ENCODE results near the gene CORIN.
A peak's percentile ranks its signal among the peaks of the same experiment; 100 is the strongest.

Gene CORIN

DNA sequence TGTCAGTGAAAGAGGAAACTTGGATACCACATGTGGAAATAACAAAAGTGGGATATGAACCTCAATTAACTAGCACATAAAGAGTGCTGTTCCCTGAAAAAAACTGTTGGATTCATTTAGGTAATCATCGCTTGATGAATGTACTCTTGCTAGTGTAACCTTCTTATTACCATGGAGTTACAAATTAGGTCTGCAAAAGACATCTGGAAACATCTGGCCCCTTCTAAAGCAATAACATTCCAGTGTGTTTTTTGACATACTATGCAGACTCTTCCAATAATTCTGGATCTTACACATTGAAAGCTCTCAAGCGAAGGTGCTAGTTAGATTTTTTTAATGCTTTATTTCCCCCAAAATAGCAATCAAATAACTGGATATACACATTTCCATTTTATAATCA is 218.2 kb downstream of the CORIN start:
- WGBS = 97% methylated on average over 2 of the region's 2 CpGs

DNA sequence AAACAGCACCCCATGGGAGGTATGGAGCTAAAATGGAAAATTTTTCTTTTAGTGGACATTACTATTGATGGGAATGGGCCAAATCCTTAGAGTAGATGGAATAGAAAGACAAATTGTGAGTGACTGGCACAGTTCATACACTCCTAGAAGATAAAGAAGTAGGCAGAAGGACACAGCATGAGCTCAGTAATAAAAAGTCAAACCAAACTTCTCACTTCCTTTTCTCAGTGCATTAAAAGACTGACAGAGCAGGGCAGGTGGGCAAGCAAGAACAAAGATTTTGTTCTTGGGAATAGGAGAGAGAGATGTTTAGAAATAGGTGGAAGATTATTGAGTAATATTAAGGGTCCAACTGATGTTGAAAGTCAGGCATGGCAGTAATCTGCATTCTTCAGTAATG is 220.3 kb downstream of the CORIN start:
- H3K27ac ChIP-seq (ENCODE audit: low read length, poor library complexity, severe bottlenecking) = no peak overlapping the region

More for the DNA sequence above, 218.2 kb downstream of the CORIN start:
- no peak overlapping the region for H2BK15ac ChIP-seq (ENCODE audit: low read depth, poor library complexity, severe bottlenecking)
- H3K79me1 ChIP-seq (replicated peaks; ENCODE audit: low read length, poor library complexity, severe bottlenecking) = no peaks in the 10 kb centered on the region
- no peak overlapping the region for H3K4ac ChIP-seq (ENCODE audit: low read depth in 1 of 2, low read length in 2 of 2)
- no peak overlapping the region for H3K9ac ChIP-seq (ENCODE audit: low read length)
- DNase-seq = no peak
- no peak overlapping the region for H2AFZ ChIP-seq (ENCODE audit: low read depth, low read length)
- no peaks in the 10 kb centered on the region for H3K9me3 ChIP-seq (ENCODE audit: control insufficient read depth, low read length)
- H3K4me3 ChIP-seq (ENCODE audit: insufficient read depth in 1 of 2, low read depth in 1 of 2, low read length in 2 of 2) = no peak overlapping the region
- H3K4me1 ChIP-seq (ENCODE audit: control insufficient read depth, insufficient read depth, low read depth, low read length) = peaks cover 3% of the 10 kb centered on the region
- no peak overlapping the region for H4K91ac ChIP-seq (ENCODE audit: low read length)
- H3K18ac ChIP-seq (ENCODE audit: low read depth in 1 of 2, low read length in 2 of 2) = no peak overlapping the region
- H3K4me2 ChIP-seq (ENCODE audit: low read length, poor library complexity, severe bottlenecking) = no peak overlapping the region
- H2BK120ac ChIP-seq (ENCODE audit: low read depth, low read length) = no peak overlapping the region
- H3K36me3 ChIP-seq (ENCODE audit: control insufficient read depth in 1 of 2, insufficient read depth in 2 of 2, low read depth in 1 of 2, low read length in 2 of 2) = no peaks in the 10 kb centered on the region
- H2BK5ac ChIP-seq (ENCODE audit: low read depth, low read length, poor library complexity, severe bottlenecking) = no peak overlapping the region
- H3K23ac ChIP-seq (ENCODE audit: low read length in 2 of 2) = no peak overlapping the region
- H3K27me3 ChIP-seq (ENCODE audit: control insufficient read depth in 1 of 2, insufficient read depth in 1 of 2, low read length in 2 of 2) = no peaks in the 10 kb centered on the region
- H4K8ac ChIP-seq (ENCODE audit: low read length) = no peak overlapping the region
- H3K27ac ChIP-seq (ENCODE audit: low read length, poor library complexity, severe bottlenecking) = no peak overlapping the region
- H2AK5ac ChIP-seq (ENCODE audit: low read length, severe bottlenecking) = no peak overlapping the region
- no peak overlapping the region for H3K14ac ChIP-seq (ENCODE audit: low read length in 2 of 2)
- no peak overlapping the region for H2BK12ac ChIP-seq (ENCODE audit: low read length in 2 of 2)

DNA sequence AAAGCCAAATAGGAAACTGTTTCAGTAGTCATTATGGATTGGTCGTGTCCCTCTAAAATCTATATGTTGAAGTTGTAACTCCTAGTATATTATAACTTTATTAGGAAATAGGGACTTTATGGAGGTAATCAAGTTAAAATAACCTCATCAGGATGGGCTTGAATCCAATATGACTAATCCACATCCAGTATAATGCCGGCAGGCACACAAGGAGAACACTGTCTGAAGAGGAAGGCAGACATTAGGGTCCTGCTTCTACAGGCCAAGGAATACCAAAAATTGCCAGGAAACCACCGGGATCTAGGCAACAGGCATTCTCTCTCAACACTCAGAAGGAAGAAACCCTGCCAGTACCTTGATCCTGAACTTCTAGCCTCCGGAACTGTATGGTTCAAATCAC is 222.5 kb downstream of the CORIN start:
- no peak overlapping the region for H4K91ac ChIP-seq (ENCODE audit: low read length)
- H2AFZ ChIP-seq (ENCODE audit: low read depth, low read length) = no peak overlapping the region
- DNase-seq = no peak
- H2BK15ac ChIP-seq (ENCODE audit: low read depth, poor library complexity, severe bottlenecking) = no peak overlapping the region
- no peak overlapping the region for H2BK5ac ChIP-seq (ENCODE audit: low read depth, low read length, poor library complexity, severe bottlenecking)
- no peaks in the 10 kb centered on the region for H3K4me1 ChIP-seq (ENCODE audit: control insufficient read depth, insufficient read depth, low read depth, low read length)
- no peak overlapping the region for H3K4me3 ChIP-seq (ENCODE audit: insufficient read depth in 1 of 2, low read depth in 1 of 2, low read length in 2 of 2)
- no peaks in the 10 kb centered on the region for H3K36me3 ChIP-seq (ENCODE audit: control insufficient read depth in 1 of 2, insufficient read depth in 2 of 2, low read depth in 1 of 2, low read length in 2 of 2)
- no peak overlapping the region for H3K14ac ChIP-seq (ENCODE audit: low read length in 2 of 2)
- H2BK120ac ChIP-seq (ENCODE audit: low read depth, low read length) = no peak overlapping the region
- H3K18ac ChIP-seq (ENCODE audit: low read depth in 1 of 2, low read length in 2 of 2) = no peak overlapping the region
- H3K27ac ChIP-seq (ENCODE audit: low read length, poor library complexity, severe bottlenecking) = no peak overlapping the region
- no peak overlapping the region for H3K4me2 ChIP-seq (ENCODE audit: low read length, poor library complexity, severe bottlenecking)
- no peaks in the 10 kb centered on the region for H3K79me1 ChIP-seq (replicated peaks; ENCODE audit: low read length, poor library complexity, severe bottlenecking)
- H2AK5ac ChIP-seq (ENCODE audit: low read length, severe bottlenecking) = no peak overlapping the region
- H2BK12ac ChIP-seq (ENCODE audit: low read length in 2 of 2) = no peak overlapping the region
- no peak overlapping the region for H3K9ac ChIP-seq (ENCODE audit: low read length)
- no peaks in the 10 kb centered on the region for H3K27me3 ChIP-seq (ENCODE audit: control insufficient read depth in 1 of 2, insufficient read depth in 1 of 2, low read length in 2 of 2)
- H3K4ac ChIP-seq (ENCODE audit: low read depth in 1 of 2, low read length in 2 of 2) = no peak overlapping the region
- no peak overlapping the region for H3K23ac ChIP-seq (ENCODE audit: low read length in 2 of 2)
- 89% methylated on average over 3 of the region's 4 CpGs for WGBS
- H3K9me3 ChIP-seq (ENCODE audit: control insufficient read depth, low read length) = no peaks in the 10 kb centered on the region
- no peak overlapping the region for H4K8ac ChIP-seq (ENCODE audit: low read length)

More for the DNA sequence above, 220.3 kb downstream of the CORIN start:
- Histone ChIP-seq H3K27me3 (ENCODE audit: control insufficient read depth in 1 of 2, insufficient read depth in 1 of 2, low read length in 2 of 2) (no peaks in the 10 kb centered on the region), H2BK12ac (ENCODE audit: low read length in 2 of 2) (no peak overlapping the region), H3K23ac (ENCODE audit: low read length in 2 of 2) (no peak overlapping the region), H3K4me3 (ENCODE audit: insufficient read depth in 1 of 2, low read depth in 1 of 2, low read length in 2 of 2) (no peak overlapping the region), H3K4me1 (ENCODE audit: control insufficient read depth, insufficient read depth, low read depth, low read length) (no peaks in the 10 kb centered on the region), H3K36me3 (ENCODE audit: control insufficient read depth in 1 of 2, insufficient read depth in 2 of 2, low read depth in 1 of 2, low read length in 2 of 2) (no peaks in the 10 kb centered on the region), H3K4ac (ENCODE audit: low read depth in 1 of 2, low read length in 2 of 2) (no peak overlapping the region), H2BK15ac (ENCODE audit: low read depth, poor library complexity, severe bottlenecking) (no peak overlapping the region), H3K79me1 (replicated peaks; ENCODE audit: low read length, poor library complexity, severe bottlenecking) (no peaks in the 10 kb centered on the region), H3K18ac (ENCODE audit: low read depth in 1 of 2, low read length in 2 of 2) (no peak overlapping the region), H3K9me3 (ENCODE audit: control insufficient read depth, low read length) (no peaks in the 10 kb centered on the region), H3K9ac (ENCODE audit: low read length) (no peak overlapping the region), H2AK5ac (ENCODE audit: low read length, severe bottlenecking) (no peak overlapping the region), H3K4me2 (ENCODE audit: low read length, poor library complexity, severe bottlenecking) (no peak overlapping the region), H2BK120ac (ENCODE audit: low read depth, low read length) (no peak overlapping the region), H4K8ac (ENCODE audit: low read length) (no peak overlapping the region), H3K14ac (ENCODE audit: low read length in 2 of 2) (no peak overlapping the region), H4K91ac (ENCODE audit: low read length) (no peak overlapping the region), H2AFZ (ENCODE audit: low read depth, low read length) (no peak overlapping the region), H2BK5ac (ENCODE audit: low read depth, low read length, poor library complexity, severe bottlenecking) (no peak overlapping the region)
- DNase-seq = no peak

DNA sequence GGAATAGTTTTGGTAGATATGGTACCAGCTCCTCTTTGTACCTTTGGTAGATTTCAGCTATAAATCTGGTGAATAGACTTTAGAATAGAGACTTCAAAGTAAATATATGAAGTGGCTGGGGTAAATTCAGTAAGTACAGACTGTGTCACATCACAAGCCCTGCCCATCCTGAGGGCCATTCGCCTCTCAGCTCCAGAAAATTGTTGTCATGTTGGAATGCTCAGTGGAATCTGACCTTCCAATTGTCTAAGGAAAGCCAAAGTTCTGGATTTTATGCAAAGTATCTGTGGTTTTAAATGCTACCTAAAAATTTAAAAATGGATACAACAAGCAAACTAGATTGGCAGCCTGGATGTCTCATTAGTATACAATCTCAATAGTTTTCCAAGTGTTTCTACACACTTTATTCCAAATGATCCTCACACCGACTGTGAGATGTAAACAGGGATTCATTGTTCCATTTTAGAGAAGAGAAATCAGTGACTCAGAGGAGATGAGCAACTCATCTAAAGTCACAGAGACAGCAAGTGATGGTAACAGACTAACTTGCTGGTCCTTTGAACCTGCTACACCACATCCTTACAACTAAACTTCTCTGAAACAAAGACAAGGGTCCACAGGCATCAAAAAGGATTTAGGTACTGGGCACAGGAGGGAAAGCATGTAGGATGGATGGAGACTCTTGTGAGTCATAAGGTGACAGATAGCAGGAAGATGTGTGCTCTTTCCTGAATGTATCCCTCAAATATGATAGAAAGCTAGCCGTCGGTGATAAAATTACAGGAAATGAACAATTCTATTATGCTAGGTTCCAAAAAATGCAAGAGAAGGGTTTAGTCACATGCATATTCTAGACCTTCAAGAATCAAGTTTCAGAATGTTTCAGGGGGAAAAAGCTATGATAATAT is 225.5 kb downstream of the CORIN start:
- DNase-seq = peak; percentile 10
- Histone ChIP-seq H2BK5ac (ENCODE audit: low read depth, low read length, poor library complexity, severe bottlenecking) (no peak overlapping the region), H3K18ac (ENCODE audit: low read depth in 1 of 2, low read length in 2 of 2) (no peak overlapping the region), H3K79me1 (replicated peaks; ENCODE audit: low read length, poor library complexity, severe bottlenecking) (no peaks in the 10 kb centered on the region), H3K23ac (ENCODE audit: low read length in 2 of 2) (no peak overlapping the region), H3K4ac (ENCODE audit: low read depth in 1 of 2, low read length in 2 of 2) (no peak overlapping the region), H2BK15ac (ENCODE audit: low read depth, poor library complexity, severe bottlenecking) (no peak overlapping the region), H3K9ac (ENCODE audit: low read length) (no peak overlapping the region), H3K27me3 (ENCODE audit: control insufficient read depth in 1 of 2, insufficient read depth in 1 of 2, low read length in 2 of 2) (no peaks in the 10 kb centered on the region), H3K14ac (ENCODE audit: low read length in 2 of 2) (no peak overlapping the region), H3K4me3 (ENCODE audit: insufficient read depth in 1 of 2, low read depth in 1 of 2, low read length in 2 of 2) (no peak overlapping the region), H4K8ac (ENCODE audit: low read length) (no peak overlapping the region), H3K4me1 (ENCODE audit: control insufficient read depth, insufficient read depth, low read depth, low read length) (no peaks in the 10 kb centered on the region), H2BK120ac (ENCODE audit: low read depth, low read length) (no peak overlapping the region), H3K27ac (ENCODE audit: low read length, poor library complexity, severe bottlenecking) (no peak overlapping the region), H2AK5ac (ENCODE audit: low read length, severe bottlenecking) (no peak overlapping the region), H4K91ac (ENCODE audit: low read length) (no peak overlapping the region), H2AFZ (ENCODE audit: low read depth, low read length) (no peak overlapping the region), H3K9me3 (ENCODE audit: control insufficient read depth, low read length) (no peaks in the 10 kb centered on the region), H3K36me3 (ENCODE audit: control insufficient read depth in 1 of 2, insufficient read depth in 2 of 2, low read depth in 1 of 2, low read length in 2 of 2) (no peaks in the 10 kb centered on the region), H3K4me2 (ENCODE audit: low read length, poor library complexity, severe bottlenecking) (no peak overlapping the region), H2BK12ac (ENCODE audit: low read length in 2 of 2) (no peak overlapping the region)
- WGBS = 73% methylated on average over 2 of the region's 4 CpGs
